GM12875 (cell line): Measurements from ENCODE around the gene GJD2.

Experiments
- H3K4me3 ChIP-seq: one replicate; pipeline ENCODE4 v1.5.1; 2011; ENCODE audit warnings: low read depth, low read length, control low read depth
- CTCF ChIP-seq: IDR thresholded peaks from 2 replicates; pipeline ENCODE4 v1.5.1; 2011; ENCODE audit warnings: low read depth, mild to moderate bottlenecking, control low read depth, inconsistent platforms, low read length, moderate library complexity, borderline replicate concordance; ENCODE audit not compliant: insufficient read depth

The GJD2 gene

GRCh38 chr15:34759347-34759746 is 4.5 kb upstream of the GJD2 start:
- no peak for TF ChIP-seq CTCF
- H3K4me3 ChIP-seq: no peak overlapping the region

GRCh38 chr15:34757262-34757661 is 2.5 kb upstream of the GJD2 start:
- H3K4me3 ChIP-seq: no peak overlapping the region
- no peak for TF ChIP-seq CTCF

- H3K4me3 ChIP-seq: no peak overlapping the region
- no peak for TF ChIP-seq CTCF
Measured at GRCh38 chr15:34755419-34755773, 598 bp upstream of the GJD2 start.

- H3K4me3 ChIP-seq: no peak overlapping the region
- no peak for TF ChIP-seq CTCF
Measured at GRCh38 chr15:34754171-34754601, 612 bp downstream of the GJD2 start.

GRCh38 chr15:34753236-34753894 is 1.4 kb downstream of the GJD2 start:
- no peak overlapping the region for H3K4me3 ChIP-seq
- TF ChIP-seq CTCF: no peak

- no peak for TF ChIP-seq CTCF
Measured at GRCh38 chr15:34749691-34750090, 5.1 kb downstream of the GJD2 start.

GRCh38 chr15:34739346-34739745 is 15.5 kb downstream of the GJD2 start:
- H3K4me3 ChIP-seq: no peak overlapping the region
- TF ChIP-seq CTCF: no peak

More at GRCh38 chr15:34749691-34750090, 5.1 kb downstream of the GJD2 start:
- no peak overlapping the region for H3K4me3 ChIP-seq
